Stomach (tissue), 9 donors: ENCODE results near the gene HSFX1. TPM values are rescaled to one million over a fixed set of nuclear protein-coding genes. Genes with fewer than 3 reads are reported as not detected.

Experiments
- DNase-seq, 2 donors: peaks; one replicate each; pipeline versions ENCODE4 v3.0.0 to v3.0.0-alpha.2; 2013 to 2019
- H3K27ac ChIP-seq, 5 donors: fragments of 200-600 bp in 4 of 5; sonication (generic) in 4 of 5; one replicate each; pipeline ENCODE4 v1.5.1; 2013 to 2019; ENCODE audit warnings: mild to moderate bottlenecking in 1 of 5, moderate library complexity in 1 of 5
- H3K27me3 ChIP-seq, 3 donors: fragments of 200-600 bp; sonication (generic); one replicate each; pipeline ENCODE4 v1.5.1; 2017 to 2019; ENCODE audit warnings: mixed run types in 1 of 3
- H3K36me3 ChIP-seq, 4 donors: fragments of 200-600 bp; sonication (generic); 1 replicate in 3 of 4; 2 replicates in 1 of 4; pipeline ENCODE4 v1.5.1; 2016 to 2019
- H3K4me1 ChIP-seq, 4 donors: fragments of 200-600 bp; sonication (generic); one replicate each; pipeline ENCODE4 v1.5.1; 2016 to 2019
- H3K4me3 ChIP-seq, 4 donors: fragments of 200-600 bp; sonication (generic) in 3 of 4; one replicate each; pipeline ENCODE4 v1.5.1; 2016 to 2019; ENCODE audit warnings: mild to moderate bottlenecking in 1 of 4
- H3K9me3 ChIP-seq, 4 donors: fragments of 200-600 bp; sonication (generic); one replicate each; pipeline ENCODE4 v1.5.1; 2016 to 2019
- CTCF ChIP-seq, 7 experiments: fragments of 450-650 bp in 4 of 7; fragments of 200-600 bp in 3 of 7; sonication (generic) in 3 of 7; IDR thresholded peaks; one replicate each; pipeline ENCODE4 v1.5.1; 2016 to 2019; ENCODE audit warnings: antibody characterized with exemption in 7 of 7, control low read depth in 2 of 7, mild to moderate bottlenecking in 1 of 7
- EP300 ChIP-seq: sonication (generic); formaldehyde crosslinking; IDR thresholded peaks from one replicate; pipeline ENCODE4 v1.6.1; 2017; ENCODE audit warnings: antibody characterized with exemption
- POLR2A ChIP-seq, 4 donors: fragments of 450-650 bp; IDR thresholded peaks; one replicate each; pipeline ENCODE4 v1.6.1; 2016; ENCODE audit warnings: antibody characterized with exemption in 4 of 4, control low read depth in 2 of 4, mild to moderate bottlenecking in 1 of 4, moderate library complexity in 1 of 4
- POLR2AphosphoS5 ChIP-seq, 3 donors: sonication (generic); formaldehyde crosslinking; IDR thresholded peaks; one replicate each; pipeline ENCODE4 v1.6.1; 2016; ENCODE audit warnings: antibody characterized with exemption in 3 of 3
- WGBS, 5 donors: extraction: QIAGEN DNeasy Blood & Tissue Kit in 3 of 5; methylation state at CpG; one replicate each; pipeline versions ENCODE4 v1.1.5 to v1.1.7; 2013 to 2018; 5-methylcytosine and 5-hydroxymethylcytosine counted together
- intact Hi-C: fragments of 100-400 bp; cut with DNase I; formaldehyde crosslinking; loops from one replicate; pipeline ENCODE4 v1.15.1; 2023; ENCODE audit warnings: low total_unique reads
- polyA plus RNA-seq, 3 donors: library from polyadenylated mRNA; stranded (reverse); fragments of 200-250 nt; gene quantifications; one replicate each; pipeline ENCODE4 v1.2.3, GENCODE V29; 2013
- total RNA-seq, 5 donors: library from RNA; depleted of rRNA; stranded (reverse); fragments of >200 nt; gene quantifications; one replicate each; pipeline versions ENCODE4 v1.1.0 to v1.2.3, GENCODE V29; 2014 to 2016
- donor health status: healthy with polysubstance abuse.
- donor health status: Bipolar disorder and iron deficiency.
- donor health status: healthy.

HSFX1 gene
- total and polyA plus RNA-seq, 8 donors: 0.37 to 1.3 TPM; not detected in 6

DNA sequence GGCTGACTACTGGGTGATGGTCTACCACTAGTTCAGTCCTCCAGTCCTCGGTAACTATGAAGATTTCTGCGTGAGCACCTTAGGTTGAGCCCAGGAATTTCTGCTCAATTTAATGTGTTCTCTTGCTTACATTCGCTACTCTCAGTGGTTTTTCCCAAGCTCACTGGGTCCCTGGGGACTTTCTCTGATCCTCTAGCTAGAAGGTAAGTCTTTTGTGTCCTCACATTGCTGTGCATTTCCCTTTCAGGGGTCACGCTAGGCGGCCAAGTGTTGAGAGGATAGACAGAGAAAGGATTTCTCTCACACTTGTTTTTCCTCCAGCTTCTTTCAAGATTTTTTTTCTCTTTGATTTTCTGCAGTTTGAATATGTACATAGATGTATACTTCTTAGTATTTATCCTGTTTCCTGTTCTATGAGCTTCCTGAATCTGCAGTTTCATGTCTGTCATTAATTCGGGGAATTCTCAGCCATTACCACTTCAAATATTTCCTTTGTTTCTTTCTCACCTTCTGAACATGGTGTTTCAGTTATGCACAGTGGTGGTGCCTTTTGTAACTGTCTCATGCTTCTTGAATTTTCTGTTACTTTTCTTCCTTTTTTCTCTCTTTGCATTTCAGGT lies 25.3 kb downstream of the HSFX1 start:
- no peak for TF ChIP-seq CTCF (IDR thresholded peaks at IDR 0.05)
- no peak for TF ChIP-seq POLR2A (IDR thresholded peaks at IDR 0.05)
- no peak for TF ChIP-seq EP300
- TF ChIP-seq POLR2AphosphoS5 (IDR thresholded peaks at IDR 0.05): no peak
- no peak for DNase-seq
- 75 to 90% (median 84%) methylated on average over 6 of the region's 6 CpGs for WGBS, 5 donors

DNA sequence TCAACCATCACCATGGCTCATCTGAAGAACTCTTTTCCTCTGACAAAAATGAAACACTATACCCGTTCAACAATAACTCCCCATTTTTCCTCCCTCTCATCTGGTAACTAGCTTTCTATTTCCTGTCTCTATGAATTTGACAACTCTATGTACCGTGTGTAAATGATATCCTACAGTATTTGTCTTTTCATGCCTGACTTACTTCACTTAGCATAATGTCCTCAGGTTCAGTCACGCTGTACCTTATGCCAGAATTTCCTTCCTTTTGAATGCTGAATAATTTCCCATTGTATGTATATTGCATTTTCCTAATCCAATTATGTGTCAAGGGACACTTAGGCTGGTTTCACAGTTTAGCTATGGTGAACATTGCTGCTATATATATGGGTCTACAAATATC lies 26.1 kb downstream of the HSFX1 start:
- no peak for DNase-seq
- TF ChIP-seq CTCF (IDR thresholded peaks at IDR 0.05): no peak
- no peak for TF ChIP-seq POLR2A (IDR thresholded peaks at IDR 0.05)
- TF ChIP-seq POLR2AphosphoS5 (IDR thresholded peaks at IDR 0.05): no peak
- no peak for TF ChIP-seq EP300
- intact Hi-C loops: no loop called here
- 56 to 77% (median 62%) methylated on average over 3 of the region's 3 CpGs for WGBS, 5 donors
- H3K4me3 ChIP-seq: no peak overlapping the region
- H3K4me1 ChIP-seq: no peaks in the 10 kb centered on the region
- H3K27ac ChIP-seq: no peak overlapping the region
- H3K27me3 ChIP-seq: no peaks in the 10 kb centered on the region
- no peaks in the 10 kb centered on the region for H3K9me3 ChIP-seq
- no peaks in the 10 kb centered on the region for H3K36me3 ChIP-seq

More for the DNA sequence above, 25.3 kb downstream of the HSFX1 start:
- Histone ChIP-seq H3K36me3 (no peaks in the 10 kb centered on the region), H3K27me3 (no peaks in the 10 kb centered on the region), H3K4me3 (no peak overlapping the region), H3K27ac (no peak overlapping the region), H3K4me1 (no peaks in the 10 kb centered on the region), H3K9me3 (no peaks in the 10 kb centered on the region)
- intact Hi-C loops: no loop called here

- no peak for TF ChIP-seq POLR2A (IDR thresholded peaks at IDR 0.05)
- TF ChIP-seq POLR2AphosphoS5 (IDR thresholded peaks at IDR 0.05): no peak
- TF ChIP-seq EP300: no peak
- TF ChIP-seq CTCF (IDR thresholded peaks at IDR 0.05): no peak
- 79 to 91% (median 90%) methylated on average over 2 to 10 of the region's 10 CpGs for WGBS, 5 donors
- no peaks in the 10 kb centered on the region for H3K4me1 ChIP-seq
- no peaks in the 10 kb centered on the region for H3K9me3 ChIP-seq
- no peak overlapping the region for H3K27ac ChIP-seq
- H3K4me3 ChIP-seq: no peak overlapping the region
- H3K27me3 ChIP-seq: no peaks in the 10 kb centered on the region
- DNase-seq: no peak
- intact Hi-C loops: no loop called here
- no peaks in the 10 kb centered on the region for H3K36me3 ChIP-seq
Measured at GRCh38 chrX:149803458-149804062, 29.7 kb downstream of the HSFX1 start.

GRCh38 chrX:149804102-149804501 lies 30.2 kb downstream of the HSFX1 start:
- Histone ChIP-seq H3K36me3 (no peaks in the 10 kb centered on the region), H3K4me3 (no peak overlapping the region), H3K9me3 (no peaks in the 10 kb centered on the region), H3K27ac (no peak overlapping the region), H3K27me3 (no peaks in the 10 kb centered on the region), H3K4me1 (no peaks in the 10 kb centered on the region)
- intact Hi-C loops: no loop called here
- DNase-seq: no peak
- no peak for TF ChIP-seq POLR2A (IDR thresholded peaks at IDR 0.05)
- no peak for TF ChIP-seq EP300
- WGBS, 5 donors: 70 to 88% (median 80%) methylated on average over 6 of the region's 6 CpGs
